Measurements from ENCODE around the gene UTY. TPM values are rescaled to one million over a fixed set of nuclear protein-coding genes. Genes with fewer than 3 reads are reported as not detected.

The UTY gene
- total RNA-seq: 10 to 100 TPM in 1 of 3 donors, not detected in 2; 53.3 TPM

- no peaks in the 10 kb centered on the region for H3K36me3 ChIP-seq
- intact Hi-C loops (cut with DNase I; ENCODE audit: low total_unique reads): no loop called here
- no peaks in the 10 kb centered on the region for H3K27me3 ChIP-seq
- no peaks in the 10 kb centered on the region for H3K4me1 ChIP-seq
- H3K27ac ChIP-seq: no peak within 1 kb of the TSS
- TF ChIP-seq POLR2A (IDR thresholded peaks at IDR 0.05) (no peak), CTCF (IDR thresholded peaks at IDR 0.05) (no peak), POLR2AphosphoS5 (IDR thresholded peaks at IDR 0.05) (no peak)
- DNase-seq (ENCODE audit: low spot score in 2 of 2): peak in 1 of 2 donors; percentile 78
- no peaks in the 10 kb centered on the region for H3K9me3 ChIP-seq
- H3K4me3 ChIP-seq: peak within 1 kb of the TSS in 1 of 3 donors; percentile 62
Observed at GRCh38 chrY:13479828-13480227, at the start of gene UTY. TSS of gene UTY (minus strand) at chrY:13480033. CDS start at chrY:13479665, 368 bp downstream.

GRCh38 chrY:13520474-13520873 lies 40.6 kb upstream of the UTY start:
- Histone ChIP-seq H3K27me3 (no peaks in the 10 kb centered on the region), H3K27ac (no peak overlapping the region), H3K4me1 (no peaks in the 10 kb centered on the region), H3K36me3 (no peaks in the 10 kb centered on the region), H3K4me3 (no peak overlapping the region), H3K9me3 (no peaks in the 10 kb centered on the region)
- intact Hi-C loops (cut with DNase I; ENCODE audit: low total_unique reads): no loop called here
- TF ChIP-seq POLR2AphosphoS5 (IDR thresholded peaks at IDR 0.05) (no peak), CTCF (IDR thresholded peaks at IDR 0.05) (no peak)
- DNase-seq (ENCODE audit: low spot score in 2 of 2): no peak

- Histone ChIP-seq H3K4me3 (no peak overlapping the region), H3K9me3 (no peaks in the 10 kb centered on the region), H3K4me1 (no peaks in the 10 kb centered on the region), H3K36me3 (no peaks in the 10 kb centered on the region), H3K27me3 (no peaks in the 10 kb centered on the region), H3K27ac (no peak overlapping the region)
- TF ChIP-seq CTCF (IDR thresholded peaks at IDR 0.05) (no peak), POLR2A (IDR thresholded peaks at IDR 0.05) (no peak), POLR2AphosphoS5 (IDR thresholded peaks at IDR 0.05) (no peak)
- no peak for DNase-seq (ENCODE audit: low spot score in 2 of 2)
- intact Hi-C loops (cut with DNase I; ENCODE audit: low total_unique reads): no loop called here
Observed at GRCh38 chrY:13501215-13501614, 21.4 kb upstream of the UTY start.

- intact Hi-C loops (cut with DNase I; ENCODE audit: low total_unique reads): no loop called here
- Histone ChIP-seq H3K27me3 (no peaks in the 10 kb centered on the region), H3K4me1 (no peaks in the 10 kb centered on the region), H3K27ac (no peak overlapping the region), H3K36me3 (no peaks in the 10 kb centered on the region), H3K4me3 (no peak overlapping the region), H3K9me3 (no peaks in the 10 kb centered on the region)
- no peak for DNase-seq (ENCODE audit: low spot score in 2 of 2)
- TF ChIP-seq CTCF (IDR thresholded peaks at IDR 0.05): no peak
- no peak for TF ChIP-seq POLR2AphosphoS5 (IDR thresholded peaks at IDR 0.05)
- TF ChIP-seq POLR2A (IDR thresholded peaks at IDR 0.05): no peak
Observed at GRCh38 chrY:13493737-13494136, 13.9 kb upstream of the UTY start.

GRCh38 chrY:13492408-13492807 lies 12.6 kb upstream of the UTY start:
- H3K27ac ChIP-seq: no peak overlapping the region
- no peak overlapping the region for H3K4me3 ChIP-seq
- H3K4me1 ChIP-seq: no peaks in the 10 kb centered on the region
- TF ChIP-seq POLR2A (IDR thresholded peaks at IDR 0.05) (no peak), CTCF (IDR thresholded peaks at IDR 0.05) (no peak), POLR2AphosphoS5 (IDR thresholded peaks at IDR 0.05) (no peak)
- intact Hi-C loops (cut with DNase I; ENCODE audit: low total_unique reads): no loop called here
- H3K36me3 ChIP-seq: no peaks in the 10 kb centered on the region
- H3K9me3 ChIP-seq: no peaks in the 10 kb centered on the region
- DNase-seq (ENCODE audit: low spot score in 2 of 2): no peak
- no peaks in the 10 kb centered on the region for H3K27me3 ChIP-seq

All from breast epithelium (tissue), 4 donors.